H9 (cell line): ENCODE data around the gene IKZF1. TPM values are rescaled to one million over a fixed set of nuclear protein-coding genes. Genes with fewer than 3 reads are reported as not detected.

Source experiments
- DNase-seq: peaks from one replicate; pipeline ENCODE4 v3.0.0-alpha.2; 2017
- H2AFZ ChIP-seq: one replicate; pipeline ENCODE4 v1.6.1; 2013; ENCODE audit warnings: mild to moderate bottlenecking, low read length, control low read depth, moderate library complexity
- H2AK5ac ChIP-seq: 2 replicates; pipeline ENCODE4 v1.6.1; 2013; ENCODE audit warnings: low read length, control low read depth, mixed read lengths; ENCODE audit not compliant: insufficient read length
- H2BK120ac ChIP-seq: one replicate; pipeline ENCODE4 v1.6.1; 2013; ENCODE audit warnings: low read depth, mild to moderate bottlenecking, low read length, control low read depth, inconsistent platforms; ENCODE audit not compliant: poor library complexity, severe bottlenecking
- H2BK12ac ChIP-seq: 2 replicates; pipeline ENCODE4 v1.6.1; 2013; ENCODE audit warnings: low read length, control low read depth, mixed read lengths, low read depth; ENCODE audit not compliant: insufficient read length
- H2BK15ac ChIP-seq: 2 replicates; pipeline ENCODE4 v1.6.1; 2013; ENCODE audit warnings: low read depth, low read length, control low read depth
- H2BK20ac ChIP-seq: one replicate; pipeline ENCODE4 v1.6.1; 2013; ENCODE audit warnings: low read depth, mild to moderate bottlenecking, low read length, control low read depth, inconsistent platforms; ENCODE audit not compliant: poor library complexity, severe bottlenecking
- H2BK5ac ChIP-seq: 2 replicates; pipeline ENCODE4 v1.6.1; 2013; ENCODE audit warnings: low read length, control low read depth, mixed read lengths; ENCODE audit not compliant: insufficient read length
- H3K14ac ChIP-seq: 2 replicates; pipeline ENCODE4 v1.6.1; 2013; ENCODE audit warnings: low read length, control low read depth; ENCODE audit not compliant: insufficient read depth
- H3K18ac ChIP-seq: 2 replicates; pipeline ENCODE4 v1.6.1; 2013; ENCODE audit warnings: low read depth, mild to moderate bottlenecking, mixed read lengths, low read length, control low read depth; ENCODE audit not compliant: insufficient read length
- H3K23ac ChIP-seq: 2 replicates; pipeline ENCODE4 v1.6.1; 2013; ENCODE audit warnings: low read length, control low read depth, mixed read lengths, low read depth; ENCODE audit not compliant: insufficient read length
- H3K23me2 ChIP-seq: 2 replicates; pipeline ENCODE4 v1.6.1; 2013; ENCODE audit warnings: low read depth, mild to moderate bottlenecking, mixed read lengths, low read length, control low read depth; ENCODE audit not compliant: insufficient read length, poor library complexity, severe bottlenecking
- H3K27ac ChIP-seq: 2 replicates; pipeline ENCODE4 v1.5.1; 2013; ENCODE audit warnings: low read length, control low read depth, mixed read lengths, low read depth; ENCODE audit not compliant: insufficient read length
- H3K27me3 ChIP-seq: 2 replicates; pipeline ENCODE4 v1.6.1; 2013; ENCODE audit warnings: low read length, control low read depth, inconsistent platforms; ENCODE audit not compliant: insufficient read depth
- H3K4ac ChIP-seq: 2 replicates; pipeline ENCODE4 v1.6.1; 2013; ENCODE audit warnings: low read depth, mild to moderate bottlenecking, control low read depth, inconsistent platforms, low read length, moderate library complexity
- H3K4me1 ChIP-seq: 2 replicates; pipeline ENCODE4 v1.6.1; 2013; ENCODE audit warnings: low read length, control low read depth, inconsistent platforms; ENCODE audit not compliant: insufficient read depth
- H3K4me2 ChIP-seq: 2 replicates; pipeline ENCODE4 v1.6.1; 2013; ENCODE audit warnings: low read length, control low read depth, mixed read lengths; ENCODE audit not compliant: insufficient read length, insufficient read depth
- H3K56ac ChIP-seq: 2 replicates; pipeline ENCODE4 v1.6.1; 2013; ENCODE audit warnings: low read depth, mild to moderate bottlenecking, mixed read lengths, low read length, control low read depth; ENCODE audit not compliant: insufficient read length
- H3K79me1 ChIP-seq: 2 replicates; pipeline ENCODE4 v1.6.1; 2013; ENCODE audit warnings: low read depth, mild to moderate bottlenecking, moderate library complexity, low read length, control low read depth, inconsistent platforms; ENCODE audit not compliant: insufficient read depth, poor library complexity, severe bottlenecking
- H3K79me2 ChIP-seq: 2 replicates; pipeline ENCODE4 v1.6.1; 2013; ENCODE audit warnings: low read length, control low read depth, inconsistent platforms; ENCODE audit not compliant: insufficient read depth
- H3K9ac ChIP-seq: 2 replicates; pipeline ENCODE4 v1.6.1; 2013; ENCODE audit warnings: low read length, control low read depth, mixed read lengths; ENCODE audit not compliant: insufficient read length; ENCODE audit errors: extremely low read depth
- H3K9me3 ChIP-seq: one replicate; pipeline ENCODE4 v1.6.1; 2013; ENCODE audit warnings: low read depth, low read length, inconsistent platforms; ENCODE audit not compliant: control insufficient read depth
- H3T11ph ChIP-seq: one replicate; pipeline ENCODE4 v1.6.1; 2013; ENCODE audit warnings: mild to moderate bottlenecking, low read length, control low read depth, inconsistent platforms
- H4K20me1 ChIP-seq: one replicate; pipeline ENCODE4 v1.6.1; 2013; ENCODE audit not compliant: control insufficient read depth, insufficient read length, insufficient read depth
- H4K5ac ChIP-seq: 2 replicates; pipeline ENCODE4 v1.6.1; 2013; ENCODE audit warnings: low read depth, mild to moderate bottlenecking, mixed read lengths, low read length, control low read depth; ENCODE audit not compliant: insufficient read length
- H4K8ac ChIP-seq: replicated peaks from 2 replicates; pipeline ENCODE4 v1.6.1; 2013; ENCODE audit warnings: low read length, control low read depth, mixed read lengths, low read depth; ENCODE audit not compliant: insufficient read length
- H4K91ac ChIP-seq: 2 replicates; pipeline ENCODE4 v1.6.1; 2013; ENCODE audit warnings: low read depth, mild to moderate bottlenecking, moderate library complexity, mixed read lengths, low read length, control low read depth; ENCODE audit not compliant: insufficient read length
- H3K27ac Mint-ChIP-seq, 3 experiments: 2 replicates in 2 of 3; 3 replicates in 1 of 3; pipeline ENCODE4 v1.8.0; 2020 to 2021; ENCODE audit warnings: mixed read lengths in 3 of 3, mild to moderate bottlenecking in 1 of 3, moderate library complexity in 1 of 3
- H3K27me3 Mint-ChIP-seq: 2 replicates; pipeline ENCODE4 v1.8.0; 2021; ENCODE audit warnings: low read depth, mild to moderate bottlenecking, moderate library complexity, mixed read lengths
- H3K36me3 Mint-ChIP-seq, 3 experiments: 2 replicates in 2 of 3; 3 replicates in 1 of 3; pipeline ENCODE4 v1.8.0; 2020 to 2021; ENCODE audit warnings: low read depth in 3 of 3, mixed read lengths in 3 of 3; ENCODE audit not compliant: insufficient read depth in 1 of 3
- H3K4me1 Mint-ChIP-seq, 2 experiments: 2 replicates each; pipeline ENCODE4 v1.8.0; 2020; ENCODE audit warnings: mixed read lengths in 2 of 2
- H3K4me3 Mint-ChIP-seq, 2 experiments: 2 replicates in 1 of 2; 3 replicates in 1 of 2; pipeline ENCODE4 v1.8.0; 2020 to 2021; ENCODE audit warnings: mild to moderate bottlenecking in 2 of 2, mixed read lengths in 2 of 2, moderate library complexity in 1 of 2
- H3K9me3 Mint-ChIP-seq, 2 experiments: 2 replicates in 1 of 2; 3 replicates in 1 of 2; pipeline ENCODE4 v1.8.0; 2020; ENCODE audit warnings: mild to moderate bottlenecking in 2 of 2, mixed read lengths in 2 of 2, moderate library complexity in 1 of 2
- CTCF ChIP-seq: fragments of 200-600 bp; sonication (generic); conservative IDR thresholded peaks from 3 replicates; pipeline ENCODE4 v1.8.0; 2021; ENCODE audit warnings: antibody characterized with exemption, mild to moderate bottlenecking
- WGBS: extraction: QIAGEN DNeasy Blood & Tissue Kit; methylation state at CpG from one replicate; pipeline ENCODE4 v1.1.7; 2013; ENCODE audit warnings: missing lambda C conversion rate, low lambda C conversion rate, mixed read lengths; ENCODE audit not compliant: insufficient read length; ENCODE audit errors: extremely low coverage; 5-methylcytosine and 5-hydroxymethylcytosine counted together
- total RNA-seq: library from RNA; stranded (reverse); gene quantifications from 2 replicates; pipeline ENCODE4 v1.2.1, GENCODE V29; 2021

IKZF1 gene
- total RNA-seq, 1 experiment from 2014 or later = 0.98 TPM

- no peak overlapping the region for H3K14ac ChIP-seq
- H2BK120ac ChIP-seq = no peak overlapping the region
- H3K79me2 ChIP-seq = no peaks in the 10 kb centered on the region
- no peak overlapping the region for H3K18ac ChIP-seq
- Mint-ChIP-seq H3K4me3 (no peak overlapping the region), H3K27ac (no peak overlapping the region), H3K36me3 (no peaks in the 10 kb centered on the region), H3K4me1 (peaks cover 9% of the 10 kb centered on the region in 2 experiments), H3K27me3 (peaks cover 2% of the 10 kb centered on the region), H3K9me3 (no peaks in the 10 kb centered on the region)
- no peak overlapping the region for H3K56ac ChIP-seq
- no peak overlapping the region for H4K5ac ChIP-seq
- no peak overlapping the region for H3K27ac ChIP-seq
- no peak overlapping the region for H3K23ac ChIP-seq
- H3K4me2 ChIP-seq = no peak overlapping the region
- no peak for DNase-seq
- H2BK20ac ChIP-seq = no peak overlapping the region
- H3K4ac ChIP-seq = no peak overlapping the region
- H2BK5ac ChIP-seq = no peak overlapping the region
- H3K79me1 ChIP-seq = no peaks in the 10 kb centered on the region
- no peaks in the 10 kb centered on the region for H3K9me3 ChIP-seq
- H3K23me2 ChIP-seq = no peaks in the 10 kb centered on the region
- peaks cover 3% of the 10 kb centered on the region; the same call in 1 of the 2 replicates for H3K4me1 ChIP-seq
- H3T11ph ChIP-seq = no peak overlapping the region
- H2AFZ ChIP-seq = no peak overlapping the region
- no peak for TF ChIP-seq CTCF
- H4K20me1 ChIP-seq = no peaks in the 10 kb centered on the region
- H3K27me3 ChIP-seq = no peaks in the 10 kb centered on the region
- no peak overlapping the region for H4K91ac ChIP-seq
- H2BK15ac ChIP-seq = no peak overlapping the region
- no CpG with 5 or more reads among the region's 3 CpGs for WGBS
- H4K8ac ChIP-seq = no peak overlapping the region
- H3K9ac ChIP-seq = no peak overlapping the region
- no peak overlapping the region for H2AK5ac ChIP-seq
- no peak overlapping the region for H2BK12ac ChIP-seq
Measured at GRCh38 chr7:50268990-50269389, 35.5 kb upstream of the IKZF1 start.
